ENCODE results near the gene SLC23A2. TPM values are rescaled to one million over a fixed set of nuclear protein-coding genes. Genes with fewer than 3 reads are reported as not detected.

The SLC23A2 gene
- total and polyA plus RNA-seq, 2 experiments from 2014 or later, result 5.9 to 9.6 TPM

- WGBS, 2 experiments (ENCODE audit: low coverage in 1 of 2, low lambda C conversion rate in 2 of 2, missing lambda C conversion rate in 2 of 2), result 83 to 88% methylated on average over 3 of the region's 3 CpGs
- no peak for DNase-seq
- Histone ChIP-seq H3K9ac (no peak overlapping the region), H3K27ac (no peak overlapping the region), H2AFZ (no peak overlapping the region), H3K36me3 (ENCODE audit: low read depth) (no peaks in the 10 kb centered on the region), H3K4me3 (no peak overlapping the region), H3K4me2 (ENCODE audit: unreplicated experiment) (no peak overlapping the region), H3K79me2 (ENCODE audit: insufficient read depth) (no peaks in the 10 kb centered on the region), H3F3A (ENCODE audit: insufficient read depth) (0 out of 2 replicates have a peak, but pooled peaks cover 4% of the 10 kb centered on the region), H3K27me3 (replicated peaks; ENCODE audit: insufficient read depth) (no peaks in the 10 kb centered on the region), H3K9me2 (ENCODE audit: insufficient read depth) (no peaks in the 10 kb centered on the region), H3K4me1 (ENCODE audit: insufficient read depth) (peaks cover under 1% of the 10 kb centered on the region), H3K9me3 (ENCODE audit: low read depth) (no peaks in the 10 kb centered on the region), H4K20me1 (ENCODE audit: insufficient read depth) (no peaks in the 10 kb centered on the region)
- no peak for TF ChIP-seq EZH2 (IDR thresholded peaks at IDR 0.05; ENCODE audit: insufficient read depth, poor library complexity, severe bottlenecking)
- TF ChIP-seq EZH2phosphoT487 (IDR thresholded peaks at IDR 0.05; ENCODE audit: insufficient read depth, low read depth), result no peak
- in situ Hi-C loops (cut with MboI), result no loop called here
These were observed 80.7 kb downstream of the SLC23A2 start for GRCh38 chr20:4920655-4921054.

- H3K27me3 ChIP-seq (replicated peaks; ENCODE audit: insufficient read depth), result no peaks in the 10 kb centered on the region
- no peaks in the 10 kb centered on the region for H3K9me2 ChIP-seq (ENCODE audit: insufficient read depth)
- no peaks in the 10 kb centered on the region for H4K20me1 ChIP-seq (ENCODE audit: insufficient read depth)
- H3K9me3 ChIP-seq (ENCODE audit: low read depth), result no peaks in the 10 kb centered on the region
- no peak overlapping the region for H2AFZ ChIP-seq
- no peak overlapping the region for H3K27ac ChIP-seq
- TF ChIP-seq EZH2 (IDR thresholded peaks at IDR 0.05; ENCODE audit: insufficient read depth, poor library complexity, severe bottlenecking) (no peak), EZH2phosphoT487 (IDR thresholded peaks at IDR 0.05; ENCODE audit: insufficient read depth, low read depth) (no peak)
- no peak overlapping the region for H3K9ac ChIP-seq
- H3K4me2 ChIP-seq (ENCODE audit: unreplicated experiment), result no peak overlapping the region
- H3F3A ChIP-seq (ENCODE audit: insufficient read depth), result 0 out of 2 replicates have a peak, but pooled peaks cover 4% of the 10 kb centered on the region
- H3K4me3 ChIP-seq, result no peak overlapping the region
- H3K4me1 ChIP-seq (ENCODE audit: insufficient read depth), result no peaks in the 10 kb centered on the region
- H3K79me2 ChIP-seq (ENCODE audit: insufficient read depth), result no peaks in the 10 kb centered on the region
- in situ Hi-C loops (cut with MboI), result no loop called here
- DNase-seq, result no peak
- WGBS, 2 experiments (ENCODE audit: low coverage in 1 of 2, low lambda C conversion rate in 2 of 2, missing lambda C conversion rate in 2 of 2), result 91 to 93% methylated on average over 6 of the region's 6 CpGs
- H3K36me3 ChIP-seq (ENCODE audit: low read depth), result no peaks in the 10 kb centered on the region
These were observed 81.2 kb downstream of the SLC23A2 start for GRCh38 chr20:4920131-4920530.

- in situ Hi-C loops (cut with MboI), result no loop called here
These were observed 82.1 kb downstream of the SLC23A2 start for GRCh38 chr20:4919047-4919704.

GRCh38 chr20:4918473-4918872 is 82.8 kb downstream of the SLC23A2 start:
- H3F3A ChIP-seq (ENCODE audit: insufficient read depth), result 0 out of 2 replicates have a peak, but pooled peaks cover 4% of the 10 kb centered on the region
- in situ Hi-C loops (cut with MboI), result no loop called here
- no peaks in the 10 kb centered on the region for H3K9me2 ChIP-seq (ENCODE audit: insufficient read depth)
- no peak overlapping the region for H3K4me2 ChIP-seq (ENCODE audit: unreplicated experiment)
- no peak overlapping the region for H2AFZ ChIP-seq
- no peak overlapping the region for H3K9ac ChIP-seq
- no peaks in the 10 kb centered on the region for H3K4me1 ChIP-seq (ENCODE audit: insufficient read depth)
- no peaks in the 10 kb centered on the region for H3K36me3 ChIP-seq (ENCODE audit: low read depth)
- no peaks in the 10 kb centered on the region for H4K20me1 ChIP-seq (ENCODE audit: insufficient read depth)
- TF ChIP-seq EZH2 (IDR thresholded peaks at IDR 0.05; ENCODE audit: insufficient read depth, poor library complexity, severe bottlenecking) (no peak), EZH2phosphoT487 (IDR thresholded peaks at IDR 0.05; ENCODE audit: insufficient read depth, low read depth) (no peak)
- H3K27ac ChIP-seq, result no peak overlapping the region
- H3K4me3 ChIP-seq, result no peak overlapping the region
- WGBS, 2 experiments (ENCODE audit: low coverage in 1 of 2, low lambda C conversion rate in 2 of 2, missing lambda C conversion rate in 2 of 2), result 90 to 91% methylated on average over 6 of the region's 6 CpGs
- H3K9me3 ChIP-seq (ENCODE audit: low read depth), result no peaks in the 10 kb centered on the region
- H3K79me2 ChIP-seq (ENCODE audit: insufficient read depth), result no peaks in the 10 kb centered on the region
- DNase-seq, result no peak
- no peaks in the 10 kb centered on the region for H3K27me3 ChIP-seq (replicated peaks; ENCODE audit: insufficient read depth)

More at GRCh38 chr20:4919047-4919704, 82.1 kb downstream of the SLC23A2 start:
- Histone ChIP-seq H3K36me3 (ENCODE audit: low read depth) (no peaks in the 10 kb centered on the region), H3K9me2 (ENCODE audit: insufficient read depth) (no peaks in the 10 kb centered on the region), H3K9me3 (ENCODE audit: low read depth) (no peaks in the 10 kb centered on the region), H3K27ac (no peak overlapping the region), H3K4me1 (ENCODE audit: insufficient read depth) (no peaks in the 10 kb centered on the region), H3F3A (ENCODE audit: insufficient read depth) (0 out of 2 replicates have a peak, but pooled peaks cover 4% of the 10 kb centered on the region), H3K9ac (no peak overlapping the region), H4K20me1 (ENCODE audit: insufficient read depth) (no peaks in the 10 kb centered on the region), H3K4me3 (no peak overlapping the region), H3K4me2 (ENCODE audit: unreplicated experiment) (no peak overlapping the region), H3K27me3 (replicated peaks; ENCODE audit: insufficient read depth) (no peaks in the 10 kb centered on the region), H2AFZ (no peak overlapping the region), H3K79me2 (ENCODE audit: insufficient read depth) (no peaks in the 10 kb centered on the region)
- DNase-seq, result no peak
- WGBS, 2 experiments (ENCODE audit: low coverage in 1 of 2, low lambda C conversion rate in 2 of 2, missing lambda C conversion rate in 2 of 2), result 86 to 88% methylated on average over 9 of the region's 9 CpGs
- TF ChIP-seq EZH2phosphoT487 (IDR thresholded peaks at IDR 0.05; ENCODE audit: insufficient read depth, low read depth) (no peak), EZH2 (IDR thresholded peaks at IDR 0.05; ENCODE audit: insufficient read depth, poor library complexity, severe bottlenecking) (no peak)
